NCI-H187 (cell line): ENCODE results near the gene MED17.
"Not testable (repeated sequence)": the region's sequence is repeated elsewhere in the genome, so short reads cannot be mapped to it uniquely, and the experiment has no call there.

Experiments used
- DNase-seq, 2 experiments: peaks; one replicate each; lab custom pipeline; 2025; lab: John Stamatoyannopoulos, UW

Gene MED17

GRCh38 chr11:93784145-93784934 lies at the start of gene MED17:
MED17 (plus strand) TSS chr11:93784282; CDS start chr11:93784514, 232 bp downstream.
- DNase-seq = peak; percentile 86

GRCh38 chr11:93734427-93735222 lies 49.5 kb upstream of the MED17 start:
- DNase-seq = no peak

GRCh38 chr11:93735627-93736026 lies 48.5 kb upstream of the MED17 start:
- no peak for DNase-seq

- no peak for DNase-seq
Measured at GRCh38 chr11:93736129-93736528, 48.0 kb upstream of the MED17 start.

- no peak for DNase-seq
Measured at GRCh38 chr11:93737904-93738612, 46.0 kb upstream of the MED17 start.

GRCh38 chr11:93738647-93739081 lies 45.4 kb upstream of the MED17 start:
- DNase-seq = no peak

- DNase-seq = no peak
Measured at GRCh38 chr11:93740031-93740729, 43.9 kb upstream of the MED17 start.

- no peak for DNase-seq
Measured at GRCh38 chr11:93740730-93741093, 43.4 kb upstream of the MED17 start.

GRCh38 chr11:93741094-93741881 lies 42.8 kb upstream of the MED17 start, which contains the start of the genes C11orf54 and TAF1D:
C11orf54 (plus strand) TSS chr11:93741672; CDS start chr11:93747394, 5,722 bp downstream.
TAF1D (minus strand) TSS chr11:93741495; CDS start chr11:93739304, 2,191 bp downstream.
- DNase-seq = peak; percentile 95 to 97

GRCh38 chr11:93741882-93742226 lies 42.2 kb upstream of the MED17 start:
- peak in 1 of 2 experiments; percentile 14 for DNase-seq

- no peak for DNase-seq
Measured at GRCh38 chr11:93743291-93743690, 40.8 kb upstream of the MED17 start.

- no peak for DNase-seq
Measured at GRCh38 chr11:93744669-93745004, 39.4 kb upstream of the MED17 start.

- DNase-seq = not testable (repeated sequence)
Measured at GRCh38 chr11:93745005-93745755, 38.9 kb upstream of the MED17 start.

GRCh38 chr11:93746101-93746500 lies 38.0 kb upstream of the MED17 start:
- no peak for DNase-seq

- no peak for DNase-seq
Measured at GRCh38 chr11:93747122-93747521, 37.0 kb upstream of the MED17 start.

GRCh38 chr11:93751001-93751400 lies 33.1 kb upstream of the MED17 start:
- no peak for DNase-seq

- DNase-seq = no peak
Measured at GRCh38 chr11:93753241-93753640, 30.8 kb upstream of the MED17 start.

- no peak for DNase-seq
Measured at GRCh38 chr11:93756748-93757147, 27.3 kb upstream of the MED17 start.

- DNase-seq = no peak
Measured at GRCh38 chr11:93757301-93757700, 26.8 kb upstream of the MED17 start.
